ENCODE measurements around the gene FBLN7. TPM values are rescaled to one million over a fixed set of nuclear protein-coding genes. Genes with fewer than 3 reads are reported as not detected.

FBLN7 gene
- total and polyA plus RNA-seq, 3 donors from 2014 or later = 0.79 to 3.3 (median 3.1) TPM

DNA sequence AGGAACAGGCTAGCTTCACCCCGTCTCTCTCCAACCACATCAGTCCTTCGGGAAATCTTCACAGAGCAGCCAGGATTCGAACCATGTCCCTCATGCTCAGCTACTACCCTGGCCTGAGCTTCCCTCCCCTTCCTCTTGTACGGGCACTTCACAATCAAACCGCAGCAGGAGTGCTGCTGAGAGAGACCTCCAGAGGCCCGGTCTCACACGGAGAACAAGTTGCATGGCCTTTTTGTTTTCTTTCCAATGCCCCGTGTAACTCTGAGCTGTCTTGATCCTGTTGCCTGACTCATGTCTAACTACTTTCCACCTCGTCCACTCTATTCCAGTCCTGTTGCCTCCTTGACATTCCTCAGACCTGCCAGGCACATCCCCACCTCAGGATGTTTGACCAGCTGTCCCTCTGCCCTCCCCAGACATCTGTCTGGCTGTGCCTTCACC is 25.4 kb downstream of the FBLN7 start:
- TF ChIP-seq, protein P1, sequence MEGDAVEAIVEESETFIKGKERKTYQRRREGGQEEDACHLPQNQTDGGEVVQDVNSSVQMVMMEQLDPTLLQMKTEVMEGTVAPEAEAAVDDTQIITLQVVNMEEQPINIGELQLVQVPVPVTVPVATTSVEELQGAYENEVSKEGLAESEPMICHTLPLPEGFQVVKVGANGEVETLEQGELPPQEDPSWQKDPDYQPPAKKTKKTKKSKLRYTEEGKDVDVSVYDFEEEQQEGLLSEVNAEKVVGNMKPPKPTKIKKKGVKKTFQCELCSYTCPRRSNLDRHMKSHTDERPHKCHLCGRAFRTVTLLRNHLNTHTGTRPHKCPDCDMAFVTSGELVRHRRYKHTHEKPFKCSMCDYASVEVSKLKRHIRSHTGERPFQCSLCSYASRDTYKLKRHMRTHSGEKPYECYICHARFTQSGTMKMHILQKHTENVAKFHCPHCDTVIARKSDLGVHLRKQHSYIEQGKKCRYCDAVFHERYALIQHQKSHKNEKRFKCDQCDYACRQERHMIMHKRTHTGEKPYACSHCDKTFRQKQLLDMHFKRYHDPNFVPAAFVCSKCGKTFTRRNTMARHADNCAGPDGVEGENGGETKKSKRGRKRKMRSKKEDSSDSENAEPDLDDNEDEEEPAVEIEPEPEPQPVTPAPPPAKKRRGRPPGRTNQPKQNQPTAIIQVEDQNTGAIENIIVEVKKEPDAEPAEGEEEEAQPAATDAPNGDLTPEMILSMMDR (IDR thresholded peaks at IDR 0.05) = no peak
- TF ChIP-seq POLR2A (IDR thresholded peaks at IDR 0.05) = no peak
- Histone ChIP-seq H3K4me3 (no peak overlapping the region), H3K36me3 (ENCODE audit: low read depth, missing control alignments) (no peaks in the 10 kb centered on the region), H3K27ac (no peak overlapping the region), H3K4me1 (no peaks in the 10 kb centered on the region), H3K9me3 (no peaks in the 10 kb centered on the region), H3K27me3 (no peaks in the 10 kb centered on the region)
- intact Hi-C loops (cut with DNase I; ENCODE audit: low total_unique reads) = no loop called here
- no peak for DNase-seq
- WGBS, 2 donors = 78 to 79% methylated on average over 9 of the region's 9 CpGs

DNA sequence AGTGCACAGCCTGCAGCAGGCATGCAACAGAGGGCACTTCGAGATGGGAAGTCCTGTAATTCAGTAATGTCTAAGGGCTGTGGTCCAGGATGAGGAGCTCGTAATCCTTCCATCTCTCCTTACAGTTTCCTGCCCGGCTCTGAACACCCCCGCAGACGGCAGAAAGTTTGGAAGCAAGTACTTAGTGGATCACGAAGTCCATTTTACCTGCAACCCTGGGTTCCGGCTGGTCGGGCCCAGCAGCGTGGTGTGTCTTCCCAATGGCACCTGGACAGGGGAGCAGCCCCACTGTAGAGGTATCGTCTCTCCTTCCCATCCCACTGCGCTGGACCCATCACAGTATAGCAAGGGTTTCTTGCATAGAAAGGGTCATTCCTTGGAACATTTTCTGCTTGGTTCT is 26.7 kb downstream of the FBLN7 start:
- WGBS, 2 donors = 87 to 89% methylated on average over 11 of the region's 11 CpGs
- Histone ChIP-seq H3K4me3 (no peak overlapping the region), H3K9me3 (no peaks in the 10 kb centered on the region), H3K27ac (no peak overlapping the region), H3K4me1 (no peaks in the 10 kb centered on the region), H3K27me3 (no peaks in the 10 kb centered on the region), H3K36me3 (ENCODE audit: low read depth, missing control alignments) (no peaks in the 10 kb centered on the region)
- no peak for TF ChIP-seq POLR2A (IDR thresholded peaks at IDR 0.05)
- TF ChIP-seq, protein P1 (IDR thresholded peaks at IDR 0.05) = no peak
- no peak for DNase-seq
- intact Hi-C loops (cut with DNase I; ENCODE audit: low total_unique reads) = no loop called here

DNA sequence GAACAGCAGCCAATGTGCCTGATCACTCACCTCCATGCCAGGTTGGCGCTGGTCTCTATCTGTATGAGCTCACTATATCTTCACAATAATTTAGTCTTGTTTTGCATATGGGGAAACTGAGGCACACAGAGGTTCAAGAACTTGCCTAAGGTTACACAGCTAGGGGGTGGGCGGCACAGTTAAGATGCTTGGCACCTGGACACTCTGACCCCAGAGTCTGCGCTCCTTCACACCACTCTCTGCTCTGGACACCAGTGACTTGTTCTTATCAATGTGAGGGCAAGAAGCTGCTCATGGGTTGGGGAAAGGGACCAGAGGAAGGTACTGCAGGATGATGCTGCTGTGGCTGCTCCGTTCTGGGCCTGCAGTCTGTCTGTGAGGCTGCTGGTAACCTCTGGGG is 27.1 kb downstream of the FBLN7 start:
- Histone ChIP-seq H3K9me3 (no peaks in the 10 kb centered on the region), H3K27ac (no peak overlapping the region), H3K4me1 (no peaks in the 10 kb centered on the region), H3K27me3 (no peaks in the 10 kb centered on the region), H3K36me3 (ENCODE audit: low read depth, missing control alignments) (no peaks in the 10 kb centered on the region), H3K4me3 (no peak overlapping the region)
- TF ChIP-seq, protein P1 (IDR thresholded peaks at IDR 0.05) = no peak
- TF ChIP-seq POLR2A (IDR thresholded peaks at IDR 0.05) = no peak
- no peak for DNase-seq
- 84 to 93% methylated on average over 4 of the region's 4 CpGs for WGBS, 2 donors
- intact Hi-C loops (cut with DNase I; ENCODE audit: low total_unique reads) = no loop called here

DNA sequence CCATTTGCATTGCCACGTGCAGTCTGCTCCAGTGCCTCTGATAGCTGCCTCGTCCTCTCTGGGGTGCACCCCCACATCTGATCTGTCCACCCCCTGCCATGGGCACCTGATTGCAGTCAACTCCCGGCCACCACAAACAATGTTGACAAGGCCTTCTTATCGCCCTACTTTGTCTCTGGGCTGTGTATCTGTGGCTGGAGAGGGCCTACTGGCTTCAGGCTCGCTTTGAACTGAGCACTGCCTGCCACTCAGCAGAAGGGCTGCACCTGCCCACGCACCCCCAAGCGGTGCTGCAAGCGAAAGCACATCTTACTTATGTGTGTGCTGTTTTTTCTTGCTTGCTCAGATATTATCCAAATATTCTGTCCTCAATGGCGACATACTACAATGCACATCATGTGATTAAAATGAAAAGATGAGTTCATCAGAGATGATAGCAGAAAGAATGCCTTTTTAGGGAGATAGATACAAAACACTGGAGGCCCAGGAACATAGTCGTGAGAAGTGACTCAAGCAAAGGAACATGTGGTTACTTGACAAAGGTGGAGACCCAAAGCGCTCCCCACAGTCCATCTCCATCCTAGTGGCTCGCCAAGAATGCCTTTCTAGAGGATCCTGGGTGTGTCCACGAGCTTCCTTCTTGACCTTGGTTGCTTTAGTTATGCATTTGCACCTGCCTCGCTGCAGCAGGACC is 28.8 kb downstream of the FBLN7 start:
- Histone ChIP-seq H3K4me1 (no peaks in the 10 kb centered on the region), H3K36me3 (ENCODE audit: low read depth, missing control alignments) (no peaks in the 10 kb centered on the region), H3K27me3 (no peaks in the 10 kb centered on the region), H3K9me3 (no peaks in the 10 kb centered on the region), H3K27ac (no peak overlapping the region), H3K4me3 (no peak overlapping the region)
- WGBS, 2 donors = 86 to 91% methylated on average over 11 to 14 of the region's 14 CpGs
- intact Hi-C loops (cut with DNase I; ENCODE audit: low total_unique reads) = no loop called here
- TF ChIP-seq, protein P1 (IDR thresholded peaks at IDR 0.05) = no peak
- TF ChIP-seq POLR2A (IDR thresholded peaks at IDR 0.05) = no peak
- DNase-seq = no peak

All from testis (tissue), 3 donors.